ENCODE results near the gene CALHM1.
"Not testable (repeated sequence)": the region's sequence is repeated elsewhere in the genome, so short reads cannot be mapped to it uniquely, and the experiment has no call there.

Gene CALHM1

GRCh38 chr10:103493916-103494877 lies 35.5 kb upstream of the CALHM1 start:
- peak; percentile 70 for ATAC-seq (replicated peaks)
- H3K4me3 Mint-ChIP-seq: peak overlapping the region; percentile 67 to 71
- H3K27ac Mint-ChIP-seq: no peak overlapping the region
- peaks cover 2% of the 10 kb centered on the region for H3K36me3 Mint-ChIP-seq (ENCODE audit: insufficient read depth)
- DNase-seq: peak; percentile 39 to 43 (median 42)
- no peaks in the 10 kb centered on the region for H3K9me3 Mint-ChIP-seq
- peaks cover 15 to 18% of the 10 kb centered on the region in 2 donors for H3K4me1 Mint-ChIP-seq (ENCODE audit: low read depth in 2 of 2)
- peaks cover 38 to 59% of the 10 kb centered on the region in 2 donors for H3K27me3 Mint-ChIP-seq

- peak within 1 kb of the TSS; percentile 82 to 88 for H3K4me3 Mint-ChIP-seq
- H3K27me3 Mint-ChIP-seq: peaks cover 34 to 52% of the 10 kb centered on the region in 2 donors
- DNase-seq: peak in 1 of 3 experiments; percentile 17
- peak within 1 kb of the TSS in 1 of 2 donors; percentile 68 for H3K27ac Mint-ChIP-seq
- H3K36me3 Mint-ChIP-seq (ENCODE audit: insufficient read depth): peaks cover 2% of the 10 kb centered on the region
- no peaks in the 10 kb centered on the region for H3K9me3 Mint-ChIP-seq
- peaks cover 15 to 18% of the 10 kb centered on the region in 2 donors for H3K4me1 Mint-ChIP-seq (ENCODE audit: low read depth in 2 of 2)
- ATAC-seq (replicated peaks): peak; percentile 21
These were observed 34.7 kb upstream of the CALHM1 start, which contains the start of gene NEURL1 for GRCh38 chr10:103493362-103493915. TSS of gene NEURL1 (plus strand) at chr10:103493705. CDS start at chr10:103494388, 683 bp downstream.

GRCh38 chr10:103492655-103493261 lies 34.1 kb upstream of the CALHM1 start:
- Mint-ChIP-seq H3K4me3 (peak overlapping the region; percentile 82 to 88), H3K4me1 (ENCODE audit: low read depth in 2 of 2) (peaks cover 15 to 18% of the 10 kb centered on the region in 2 donors), H3K9me3 (no peaks in the 10 kb centered on the region), H3K27me3 (peaks cover 32 to 48% of the 10 kb centered on the region in 2 donors), H3K27ac (peak overlapping the region in 1 of 2 donors; percentile 68), H3K36me3 (ENCODE audit: insufficient read depth) (peaks cover 2% of the 10 kb centered on the region)
- ATAC-seq (replicated peaks) (no peak), DNase-seq (no peak)

GRCh38 chr10:103491729-103492364 lies 33.1 kb upstream of the CALHM1 start:
- DNase-seq: no peak
- peaks cover 2% of the 10 kb centered on the region for H3K36me3 Mint-ChIP-seq (ENCODE audit: insufficient read depth)
- no peaks in the 10 kb centered on the region for H3K9me3 Mint-ChIP-seq
- H3K4me1 Mint-ChIP-seq (ENCODE audit: low read depth in 2 of 2): peaks cover 15 to 18% of the 10 kb centered on the region in 2 donors
- peak overlapping the region in 1 of 2 donors; percentile 68 for H3K27ac Mint-ChIP-seq
- H3K27me3 Mint-ChIP-seq: peaks cover 26 to 39% of the 10 kb centered on the region in 2 donors
- no peak for ATAC-seq (replicated peaks)
- H3K4me3 Mint-ChIP-seq: peak overlapping the region in 1 of 2 donors; percentile 88

- ATAC-seq (replicated peaks): peak; percentile 13
- Mint-ChIP-seq H3K36me3 (ENCODE audit: insufficient read depth) (peaks cover 2% of the 10 kb centered on the region), H3K4me1 (ENCODE audit: low read depth in 2 of 2) (peaks cover 15 to 18% of the 10 kb centered on the region in 2 donors), H3K4me3 (no peak overlapping the region), H3K9me3 (no peaks in the 10 kb centered on the region), H3K27me3 (peaks cover 24 to 36% of the 10 kb centered on the region in 2 donors), H3K27ac (peak overlapping the region in 1 of 2 donors; percentile 17)
- no peak for DNase-seq
These were observed 32.2 kb upstream of the CALHM1 start for GRCh38 chr10:103490986-103491314.

GRCh38 chr10:103487410-103487708 lies 28.7 kb upstream of the CALHM1 start:
- Mint-ChIP-seq H3K36me3 (ENCODE audit: insufficient read depth) (peaks cover 2% of the 10 kb centered on the region), H3K27ac (no peak overlapping the region), H3K4me1 (ENCODE audit: low read depth in 2 of 2) (peaks cover 9 to 10% of the 10 kb centered on the region in 2 donors), H3K9me3 (no peaks in the 10 kb centered on the region), H3K4me3 (no peak overlapping the region), H3K27me3 (peaks cover 4 to 6% of the 10 kb centered on the region in 2 donors)
- no peak for DNase-seq
- ATAC-seq (replicated peaks): no peak

- DNase-seq; H3K36me3 Mint-ChIP-seq (ENCODE audit: insufficient read depth); H3K9me3 Mint-ChIP-seq; ATAC-seq (replicated peaks); H3K27ac Mint-ChIP-seq; H3K4me3 Mint-ChIP-seq; H3K27me3 Mint-ChIP-seq: not testable (repeated sequence)
- peaks cover 11 to 13% of the 10 kb centered on the region in 2 donors for H3K4me1 Mint-ChIP-seq (ENCODE audit: low read depth in 2 of 2)
These were observed 28.1 kb upstream of the CALHM1 start for GRCh38 chr10:103486635-103487409.

- Mint-ChIP-seq H3K36me3 (ENCODE audit: insufficient read depth) (no peaks in the 10 kb centered on the region), H3K27ac (no peak overlapping the region), H3K9me3 (no peaks in the 10 kb centered on the region), H3K4me3 (no peak overlapping the region), H3K27me3 (no peaks in the 10 kb centered on the region), H3K4me1 (ENCODE audit: low read depth in 2 of 2) (peaks cover 8 to 14% of the 10 kb centered on the region in 2 donors)
- ATAC-seq (replicated peaks): peak; percentile 81
- peak; percentile 52 to 59 (median 58) for DNase-seq
These were observed 23.4 kb upstream of the CALHM1 start for GRCh38 chr10:103481974-103482531.

GRCh38 chr10:103480521-103480920 lies 21.8 kb upstream of the CALHM1 start:
- no peaks in the 10 kb centered on the region for H3K27me3 Mint-ChIP-seq
- H3K4me3 Mint-ChIP-seq: no peak overlapping the region
- no peak for ATAC-seq (replicated peaks)
- DNase-seq: no peak
- no peaks in the 10 kb centered on the region for H3K36me3 Mint-ChIP-seq (ENCODE audit: insufficient read depth)
- peaks cover 14 to 16% of the 10 kb centered on the region in 2 donors for H3K4me1 Mint-ChIP-seq (ENCODE audit: low read depth in 2 of 2)
- H3K27ac Mint-ChIP-seq: no peak overlapping the region
- H3K9me3 Mint-ChIP-seq: no peaks in the 10 kb centered on the region

- H3K27me3 Mint-ChIP-seq: no peaks in the 10 kb centered on the region
- no peak for ATAC-seq (replicated peaks)
- H3K4me1 Mint-ChIP-seq (ENCODE audit: low read depth in 2 of 2): peaks cover 14 to 18% of the 10 kb centered on the region in 2 donors
- DNase-seq: no peak
- no peaks in the 10 kb centered on the region for H3K36me3 Mint-ChIP-seq (ENCODE audit: insufficient read depth)
- no peaks in the 10 kb centered on the region for H3K9me3 Mint-ChIP-seq
- no peak within 1 kb of the TSS for H3K4me3 Mint-ChIP-seq
- H3K27ac Mint-ChIP-seq: no peak within 1 kb of the TSS
These were observed 20.4 kb upstream of the CALHM1 start, which contains the start of gene CALHM3 for GRCh38 chr10:103479135-103479534. TSS of gene CALHM3 (minus strand) at chr10:103479240. CDS start at chr10:103479032, 208 bp downstream.

GRCh38 chr10:103478671-103479070 lies 20.0 kb upstream of the CALHM1 start:
- DNase-seq (no peak), ATAC-seq (replicated peaks) (no peak)
- Mint-ChIP-seq H3K4me3 (no peak overlapping the region), H3K36me3 (ENCODE audit: insufficient read depth) (no peaks in the 10 kb centered on the region), H3K9me3 (no peaks in the 10 kb centered on the region), H3K4me1 (ENCODE audit: low read depth in 2 of 2) (peaks cover 14 to 19% of the 10 kb centered on the region in 2 donors), H3K27ac (no peak overlapping the region), H3K27me3 (no peaks in the 10 kb centered on the region)

GRCh38 chr10:103476046-103476768 lies 17.5 kb upstream of the CALHM1 start:
- DNase-seq (no peak), ATAC-seq (replicated peaks) (peak; percentile 49)

More at GRCh38 chr10:103476046-103476768, 17.5 kb upstream of the CALHM1 start:
- Mint-ChIP-seq H3K36me3 (ENCODE audit: insufficient read depth) (no peaks in the 10 kb centered on the region), H3K9me3 (no peaks in the 10 kb centered on the region), H3K4me1 (ENCODE audit: low read depth in 2 of 2) (peaks cover 21 to 25% of the 10 kb centered on the region in 2 donors), H3K4me3 (no peak overlapping the region), H3K27ac (peak overlapping the region; percentile 19 to 41), H3K27me3 (no peaks in the 10 kb centered on the region)

Data from effector memory CD8-positive, alpha-beta T cell (primary cell).